ENCODE measurements around the gene SCAMP2.

The SCAMP2 gene

GRCh38 chr15:74838746-74839525 lies 34.2 kb downstream of the SCAMP2 start:
- no peak for DNase-seq (ENCODE audit: low read depth in 3 of 3)

DNA sequence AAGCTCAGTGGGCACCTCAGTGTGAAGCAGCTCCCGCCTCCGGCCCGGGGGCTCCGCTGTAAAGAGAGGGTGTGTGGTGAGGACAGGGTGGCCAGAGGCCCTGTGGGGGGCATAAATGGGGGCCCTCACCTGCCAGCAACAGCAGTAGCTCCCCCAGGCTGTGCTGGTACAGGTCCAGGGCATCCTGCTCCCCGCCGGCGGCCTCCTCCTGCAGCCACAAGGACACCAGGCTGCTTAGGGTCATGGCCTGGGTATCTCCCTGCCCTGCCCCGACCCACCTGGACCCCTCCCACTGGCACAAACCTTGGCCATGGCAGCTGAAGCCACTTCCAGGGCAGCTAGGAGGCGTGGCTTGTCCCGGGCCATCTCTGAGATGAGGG lies 35.0 kb downstream of the SCAMP2 start:
- DNase-seq (ENCODE audit: low read depth in 3 of 3), result no peak

DNA sequence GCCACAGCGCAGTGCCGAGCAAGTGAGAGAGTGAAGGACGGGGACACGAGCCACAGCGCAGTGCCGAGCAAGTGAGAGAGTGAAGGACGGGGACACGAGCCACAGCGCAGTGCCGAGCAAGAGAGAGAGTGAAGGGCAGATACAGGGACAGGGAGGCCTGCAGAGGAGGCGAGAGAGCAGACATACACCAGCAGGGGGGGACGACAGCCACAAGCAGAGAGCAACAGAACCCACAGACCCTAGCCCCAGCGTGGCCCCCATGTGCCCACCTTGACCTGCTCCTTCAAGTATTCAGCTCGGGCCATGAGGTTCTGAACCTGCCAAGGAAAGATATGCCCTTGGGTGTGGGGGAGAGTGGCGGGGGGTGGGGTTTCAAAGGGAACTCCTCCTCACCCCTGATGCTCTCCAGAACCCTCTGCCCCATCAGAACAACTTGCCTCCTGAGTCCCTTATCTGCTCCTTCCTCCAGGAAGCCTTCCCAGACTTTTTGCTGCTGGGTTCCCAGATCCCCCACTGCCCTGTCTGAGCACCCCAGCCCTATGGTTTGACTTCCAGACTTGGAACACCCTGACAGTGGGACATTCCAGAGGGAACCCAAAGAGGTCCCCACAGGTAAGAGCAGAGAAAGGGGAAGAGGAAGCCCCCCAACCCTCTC lies 35.6 kb downstream of the SCAMP2 start:
- no peak for DNase-seq (ENCODE audit: low read depth in 3 of 3)

DNA sequence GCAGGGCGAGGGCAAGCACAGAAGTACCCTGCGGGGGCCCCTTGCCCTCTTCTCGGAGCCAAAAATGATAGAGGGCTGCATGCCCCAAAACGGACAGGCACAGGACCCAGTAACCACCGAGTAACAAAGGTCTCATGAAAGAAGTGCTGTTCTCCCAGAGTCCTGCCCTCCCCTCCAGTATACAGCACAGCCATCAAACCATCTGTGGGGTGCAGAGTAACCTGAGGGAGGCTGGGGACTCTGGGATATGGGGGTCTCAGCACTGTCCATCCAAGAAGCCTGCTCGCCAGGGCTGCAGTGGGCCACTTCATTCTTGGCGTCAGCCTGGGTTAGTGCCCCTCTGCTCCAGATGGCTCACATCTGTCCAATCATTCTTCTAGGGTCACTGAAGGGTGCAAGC lies 36.3 kb downstream of the SCAMP2 start:
- DNase-seq (ENCODE audit: low read depth in 3 of 3), result no peak

GRCh38 chr15:74835312-74835823 lies 37.8 kb downstream of the SCAMP2 start:
- peak in 1 of 3 experiments; percentile 50 for DNase-seq (ENCODE audit: low read depth in 3 of 3)

- no peak for DNase-seq (ENCODE audit: low read depth in 3 of 3)
Measured at GRCh38 chr15:74833376-74834107, 39.6 kb downstream of the SCAMP2 start.

DNA sequence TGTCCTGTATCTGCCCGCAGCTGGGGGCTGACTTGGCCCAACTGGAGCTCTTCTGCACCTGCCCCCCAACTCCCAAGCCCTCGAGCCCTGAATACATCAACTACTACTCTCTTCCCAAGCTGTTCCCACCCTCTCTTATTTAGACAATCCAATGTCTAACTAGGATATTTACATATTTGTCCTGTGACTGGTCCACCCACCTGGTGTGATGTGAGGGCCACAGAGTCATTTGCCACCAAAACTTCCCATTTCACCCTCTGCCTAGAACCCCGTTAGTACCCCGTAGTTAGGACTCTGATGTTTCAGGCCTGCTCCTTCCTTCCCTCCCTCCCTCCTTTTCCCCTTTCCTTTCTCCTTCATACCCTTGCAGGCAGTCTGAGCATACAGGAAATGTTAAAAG lies 40.3 kb downstream of the SCAMP2 start:
- no peak for DNase-seq (ENCODE audit: low read depth in 3 of 3)

DNA sequence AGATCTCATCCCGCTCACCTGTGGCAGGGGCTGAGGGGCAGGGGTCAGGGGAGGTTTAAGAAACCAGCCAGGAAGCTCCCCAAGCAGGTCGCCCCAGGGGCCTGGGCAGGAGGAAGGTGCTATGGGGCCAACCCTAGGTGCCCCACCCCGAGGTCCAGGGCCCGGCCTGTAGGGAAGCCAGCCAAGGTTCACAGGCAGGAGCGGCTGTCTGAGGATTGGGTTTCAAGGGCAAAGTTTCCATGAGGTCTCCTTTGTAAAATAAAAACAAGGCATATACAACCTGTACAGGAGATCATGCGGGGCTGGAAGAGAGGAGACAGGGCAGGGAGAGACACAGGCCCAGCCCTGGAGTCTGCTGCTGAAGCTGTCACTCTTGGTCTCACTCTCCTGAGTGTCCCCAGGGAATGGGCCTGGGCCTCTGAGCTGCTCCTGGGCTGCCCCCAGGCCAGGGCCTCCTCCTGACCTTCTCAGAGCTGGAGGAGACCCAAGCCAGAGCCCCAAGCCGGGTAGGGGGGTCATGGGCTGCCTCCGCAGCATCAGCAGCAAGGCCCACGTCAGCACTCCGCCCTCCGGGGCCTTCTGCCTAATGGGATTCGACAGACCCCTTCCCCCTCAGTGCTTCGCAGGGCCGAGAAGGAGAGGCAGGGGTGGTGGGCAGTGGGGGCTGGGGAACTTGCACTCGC lies 41.2 kb downstream of the SCAMP2 start:
- no peak for DNase-seq (ENCODE audit: low read depth in 3 of 3)

- DNase-seq (ENCODE audit: low read depth in 3 of 3), result no peak
Measured at GRCh38 chr15:74830868-74831267, 42.3 kb downstream of the SCAMP2 start.

GRCh38 chr15:74829991-74830390 lies 43.2 kb downstream of the SCAMP2 start:
- no peak for DNase-seq (ENCODE audit: low read depth in 3 of 3)

- DNase-seq (ENCODE audit: low read depth in 3 of 3), result no peak
Measured at GRCh38 chr15:74829486-74829885, 43.7 kb downstream of the SCAMP2 start.

DNA sequence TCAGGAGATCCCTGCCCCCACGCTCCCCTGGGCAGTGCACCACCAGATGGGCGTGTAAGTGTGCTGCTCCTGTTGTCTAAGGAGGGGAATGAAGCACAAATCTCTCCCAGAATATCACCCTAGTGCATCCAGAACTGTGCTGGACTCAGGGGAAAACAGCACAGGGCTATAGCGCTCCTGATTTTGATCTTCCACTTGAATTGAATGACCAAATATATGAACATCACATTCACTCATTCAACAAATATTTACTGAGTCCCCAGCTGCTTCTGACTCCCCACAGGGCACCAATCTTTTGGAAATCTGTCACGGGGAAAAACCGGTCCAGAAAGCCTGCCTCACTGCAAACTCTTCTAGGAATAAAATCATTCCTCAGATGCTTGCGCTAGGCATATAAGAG lies 44.3 kb downstream of the SCAMP2 start:
- no peak for DNase-seq (ENCODE audit: low read depth in 3 of 3)

DNA sequence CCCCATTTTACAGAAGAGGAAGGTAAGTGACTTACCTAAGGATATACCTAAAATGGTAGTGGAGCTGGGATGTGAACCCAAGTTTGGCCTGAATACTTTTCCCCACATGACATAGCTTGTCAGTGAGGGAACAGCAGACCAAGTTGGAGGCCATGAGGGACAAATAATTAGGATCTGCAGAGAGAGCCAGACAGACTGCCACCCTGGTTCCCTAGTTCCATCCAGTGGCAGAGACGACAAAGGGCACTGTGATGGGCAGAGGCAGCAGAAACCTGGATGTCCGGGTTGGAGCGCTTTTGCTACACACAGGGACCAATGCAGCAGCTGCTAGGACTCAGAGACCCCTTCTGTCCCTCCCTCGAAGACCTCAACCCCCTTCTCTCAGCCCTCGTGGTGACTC lies 45.6 kb downstream of the SCAMP2 start:
- no peak for DNase-seq (ENCODE audit: low read depth in 3 of 3)

- DNase-seq (ENCODE audit: low read depth in 3 of 3), result no peak
Measured at GRCh38 chr15:74826921-74827320, 46.2 kb downstream of the SCAMP2 start.

GRCh38 chr15:74826364-74826819 lies 46.8 kb downstream of the SCAMP2 start, which contains the start of gene CPLX3:
TSS of gene CPLX3 (plus strand) at chr15:74826627. CDS start at chr15:74826704, 77 bp downstream.
- peak in 1 of 3 experiments; percentile 38 for DNase-seq (ENCODE audit: low read depth in 3 of 3)

DNA sequence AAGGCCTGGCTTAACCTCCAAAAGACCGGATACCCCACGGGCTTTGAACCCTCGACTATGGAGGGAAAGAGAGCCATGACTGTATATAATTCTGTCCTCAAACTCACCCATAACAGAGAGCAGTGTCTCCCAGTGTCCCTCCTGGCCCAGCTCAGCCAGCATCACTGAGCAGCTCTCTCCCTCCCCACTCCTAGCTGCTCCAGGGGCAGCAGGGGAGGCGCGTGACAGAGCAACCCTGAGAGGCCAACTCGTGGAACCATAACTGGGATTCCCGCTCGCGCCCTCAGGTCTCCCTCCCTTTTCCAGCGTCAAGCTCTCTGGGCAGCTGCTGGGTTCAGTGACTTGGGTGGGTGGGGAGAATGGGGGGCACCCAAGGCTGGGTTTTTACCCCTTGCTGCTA lies 47.3 kb downstream of the SCAMP2 start:
- DNase-seq (ENCODE audit: low read depth in 3 of 3), result no peak

DNA sequence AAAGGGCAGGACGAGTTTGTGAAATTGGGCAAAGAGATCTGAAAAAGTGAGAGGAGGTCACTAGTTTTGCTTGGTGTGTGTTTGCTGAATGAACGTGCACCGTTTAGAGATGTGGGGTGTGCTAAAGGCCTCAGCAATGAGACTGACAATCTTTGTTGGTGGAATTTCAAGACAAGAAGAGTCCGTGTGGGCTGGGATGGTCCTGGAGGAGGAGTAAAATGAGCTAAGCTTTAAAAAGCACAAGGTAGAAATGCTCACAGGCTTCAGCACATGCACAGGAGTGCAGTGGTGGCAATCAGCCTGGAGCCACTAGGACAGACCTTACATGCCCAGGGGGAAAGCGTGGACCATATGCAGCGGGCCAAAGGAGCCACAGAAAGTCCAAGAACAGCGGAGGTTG lies 48.2 kb downstream of the SCAMP2 start:
- no peak for DNase-seq (ENCODE audit: low read depth in 3 of 3)

GRCh38 chr15:74823324-74823723 lies 49.8 kb downstream of the SCAMP2 start:
- no peak for DNase-seq (ENCODE audit: low read depth in 3 of 3)

GRCh38 chr15:74822233-74822632 lies 50.9 kb downstream of the SCAMP2 start:
- no peak for DNase-seq (ENCODE audit: low read depth in 3 of 3)

DNA sequence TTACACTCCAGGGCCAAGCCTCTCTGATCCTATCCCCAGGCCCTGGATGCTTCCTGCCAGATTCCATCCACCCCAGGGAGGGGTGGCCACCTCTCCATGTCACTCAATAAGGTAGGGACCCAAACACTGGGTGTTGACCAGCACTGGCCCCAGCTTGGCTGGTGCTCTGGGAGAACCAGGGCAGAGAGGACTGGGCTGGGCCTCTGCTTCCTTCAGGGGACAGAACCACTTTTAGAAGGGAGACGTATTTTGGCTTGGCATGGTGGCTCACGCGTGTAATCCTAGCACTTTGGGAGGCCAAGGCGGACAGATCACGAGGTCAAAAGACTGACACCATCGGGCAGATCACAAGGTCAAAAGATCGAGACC lies 51.4 kb downstream of the SCAMP2 start:
- no peak for DNase-seq (ENCODE audit: low read depth in 3 of 3)

DNA sequence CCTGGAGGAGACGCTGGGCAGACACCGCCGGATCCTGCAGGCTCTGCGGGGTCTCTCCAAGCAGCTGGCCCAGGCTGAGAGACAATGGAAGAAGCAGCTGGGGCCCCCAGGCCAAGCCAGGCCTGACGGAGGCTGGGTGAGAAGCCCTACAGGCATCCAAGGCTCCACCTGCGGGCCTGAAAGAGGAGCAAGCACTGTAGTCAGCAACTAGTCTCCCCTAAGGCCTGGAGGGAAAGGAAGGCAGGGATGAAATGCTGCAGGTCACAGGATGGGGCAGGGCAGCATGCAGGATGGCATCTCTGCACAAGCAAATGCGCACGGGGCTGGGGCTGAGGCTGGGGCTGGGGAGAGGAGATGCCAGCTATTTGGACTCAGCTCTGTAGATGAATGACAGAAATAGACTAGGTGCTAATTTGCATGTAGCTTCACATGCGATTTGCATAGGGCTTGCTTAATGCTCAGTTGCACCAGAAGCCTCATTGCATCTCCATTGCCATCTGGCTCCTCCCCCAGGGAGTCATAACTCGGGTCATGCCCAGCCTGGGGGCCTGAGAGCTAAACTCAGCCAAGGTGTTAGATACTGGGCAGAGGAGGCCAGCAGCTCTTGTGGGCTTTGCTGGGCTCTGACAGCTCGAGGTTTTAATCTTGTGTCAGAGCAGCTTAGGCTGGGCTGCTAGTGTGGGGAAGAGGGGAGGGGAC lies 51.9 kb downstream of the SCAMP2 start:
- DNase-seq (ENCODE audit: low read depth in 3 of 3), result no peak
